Mucosa of descending colon (tissue), 3 donors: ENCODE measurements around the gene SLC6A7. TPM values are rescaled to one million over a fixed set of nuclear protein-coding genes. Genes with fewer than 3 reads are reported as not detected.

ENCODE experiments used
- ATAC-seq: fragments of 200-7000 bp; cut with Tn5 transposase; one replicate; pipeline ENCODE4 v1.9.1; 2020; ENCODE audit warnings: mild to moderate bottlenecking, moderate library complexity
- DNase-seq, 3 donors: peaks; one replicate each; pipeline ENCODE4 v3.0.0-alpha.2; 2020
- H3K36me3 ChIP-seq: fragments of 200-600 bp; one replicate; pipeline ENCODE4 v1.8.0; 2021; ENCODE audit warnings: low read depth, mild to moderate bottlenecking
- H3K4me1 ChIP-seq: fragments of 200-600 bp; one replicate; pipeline ENCODE4 v1.8.0; 2021; ENCODE audit warnings: low read depth, mild to moderate bottlenecking
- H3K4me3 ChIP-seq: fragments of 200-600 bp; one replicate; pipeline ENCODE4 v1.8.0; 2021; ENCODE audit warnings: mild to moderate bottlenecking
- H3K9me3 ChIP-seq: fragments of 200-600 bp; one replicate; pipeline ENCODE4 v1.8.0; 2021; ENCODE audit warnings: mild to moderate bottlenecking
- CTCF ChIP-seq: fragments of 200-600 bp; IDR thresholded peaks from one replicate; pipeline ENCODE4 v1.8.0; 2022; ENCODE audit warnings: antibody characterized with exemption, mild to moderate bottlenecking
- intact Hi-C, 2 donors: fragments of 100-400 bp; cut with DNase I in 1 of 2; cut with micrococcal nuclease in 1 of 2; formaldehyde crosslinking; loops; one replicate each; pipeline versions ENCODE4 v1.11.0 to v1.11.1; 2022; cut with DNase I, micrococcal nuclease
- total RNA-seq, 3 donors: library from RNA; stranded (reverse); fragmentation: NEBNext Ultra II Directional in 2 of 3; extraction: Animal tissue kit (Norgen Biotek cat#: 25700) in 2 of 3; gene quantifications; one replicate each; pipeline versions ENCODE4 v1.2.1 to v1.2.4, GENCODE V29; 2021 to 2023
- donor health status: DM: no; HTN: no; CAD: no; lungs with moderate emphysema.
- donor health status: DM: no; HTN: no; CAD: no.
- donor health status: DM: no; HTN: yes; CAD: no.

Gene SLC6A7
- total RNA-seq, 3 donors from 2014 or later = 15.2 to 26.4 (median 18.9) TPM

GRCh38 chr5:150175536-150175935, 14.3 kb upstream of the SLC6A7 start:
- intact Hi-C loops = no loop called here
- DNase-seq (peak in 1 of 3 donors; percentile 42), ATAC-seq (peak; percentile 7)

GRCh38 chr5:150176745-150177477, 13.0 kb upstream of the SLC6A7 start:
- Histone ChIP-seq H3K4me1 (peaks cover 84% of the 10 kb centered on the region), H3K36me3 (no peaks in the 10 kb centered on the region), H3K4me3 (no peak overlapping the region), H3K9me3 (no peaks in the 10 kb centered on the region)
- intact Hi-C loops = no loop called here
- ATAC-seq (no peak), DNase-seq (peak in 1 of 3 donors; percentile 49)
- TF ChIP-seq CTCF = no peak

More at GRCh38 chr5:150175536-150175935, 14.3 kb upstream of the SLC6A7 start:
- TF ChIP-seq CTCF = no peak
- Histone ChIP-seq H3K4me3 (no peak overlapping the region), H3K4me1 (peaks cover 82% of the 10 kb centered on the region), H3K9me3 (no peaks in the 10 kb centered on the region), H3K36me3 (no peaks in the 10 kb centered on the region)

- TF ChIP-seq CTCF = no peak
- DNase-seq (no peak), ATAC-seq (no peak)
- Histone ChIP-seq H3K9me3 (no peaks in the 10 kb centered on the region), H3K36me3 (no peaks in the 10 kb centered on the region), H3K4me3 (no peak overlapping the region), H3K4me1 (peaks cover 85% of the 10 kb centered on the region)
- intact Hi-C loops = no loop called here
Measured at GRCh38 chr5:150177721-150178120, 12.1 kb upstream of the SLC6A7 start.

GRCh38 chr5:150178262-150178661, 11.6 kb upstream of the SLC6A7 start:
- TF ChIP-seq CTCF = no peak
- peaks cover 86% of the 10 kb centered on the region for H3K4me1 ChIP-seq
- no peaks in the 10 kb centered on the region for H3K36me3 ChIP-seq
- DNase-seq (peak; percentile 74 to 81 (median 77)), ATAC-seq (peak; percentile 64)
- no peak overlapping the region for H3K4me3 ChIP-seq
- intact Hi-C loops = no loop called here
- H3K9me3 ChIP-seq = no peaks in the 10 kb centered on the region

- intact Hi-C loops = no loop called here
- Histone ChIP-seq H3K4me3 (no peak overlapping the region), H3K9me3 (no peaks in the 10 kb centered on the region), H3K4me1 (peaks cover 86% of the 10 kb centered on the region), H3K36me3 (no peaks in the 10 kb centered on the region)
- no peak for TF ChIP-seq CTCF
- no peak for ATAC-seq
- no peak for DNase-seq
Measured at GRCh38 chr5:150179019-150179620, 10.7 kb upstream of the SLC6A7 start.
